ENCODE results near the gene ITGB6.

- TF ChIP-seq CTCF (IDR thresholded peaks at IDR 0.05) (no peak), POLR2AphosphoS5 (IDR thresholded peaks at IDR 0.05) (no peak)
Measured at GRCh38 chr2:160229591-160229990, 29.5 kb upstream of the ITGB6 start.
